Measurements from ENCODE around the gene RNF224. TPM values are rescaled to one million over a fixed set of nuclear protein-coding genes. Genes with fewer than 3 reads are reported as not detected.

The RNF224 gene
- total and polyA plus RNA-seq, 4 donors = not detected

DNA sequence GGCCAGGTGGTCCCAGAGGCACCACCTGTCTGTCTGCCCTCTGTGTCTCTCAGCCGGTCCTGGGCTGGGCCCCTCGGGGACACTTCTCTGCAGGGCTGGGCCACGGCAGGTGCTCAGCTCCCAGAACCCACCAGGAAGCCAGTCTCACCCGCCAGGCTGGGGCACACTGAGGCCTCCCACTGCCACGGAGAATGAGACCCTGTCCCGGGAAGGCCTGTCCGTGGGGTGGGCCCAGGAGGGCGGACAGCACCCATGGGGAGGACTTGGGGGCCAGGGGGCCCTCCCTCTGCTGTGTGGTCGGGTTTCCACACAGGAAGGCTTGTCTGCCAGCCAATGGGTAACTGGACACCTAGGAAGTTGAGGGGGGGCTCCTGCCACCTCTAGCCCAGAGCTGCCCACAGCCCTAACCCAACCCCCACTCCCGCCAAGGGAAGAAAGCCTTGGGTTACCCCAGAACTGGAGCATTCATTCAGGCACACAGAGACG lies 9.7 kb downstream of the RNF224 start:
- no peak overlapping the region for H3K4me3 ChIP-seq (ENCODE audit: low read depth in 1 of 3, low read length in 3 of 3)
- no peak for TF ChIP-seq FOXA1 (IDR thresholded peaks at IDR 0.05)
- no peak for TF ChIP-seq TAF1 (conservative IDR thresholded peaks at IDR 0.05)
- TF ChIP-seq GABPA (IDR thresholded peaks at IDR 0.05 in 1 of 2, conservative IDR thresholded peaks at IDR 0.05 in 1 of 2) = no peak
- TF ChIP-seq MAX (IDR thresholded peaks at IDR 0.05) = no peak
- no peak for TF ChIP-seq EGR1 (IDR thresholded peaks at IDR 0.05; ENCODE audit: low read depth in 2 of 2)
- TF ChIP-seq, protein P1, sequence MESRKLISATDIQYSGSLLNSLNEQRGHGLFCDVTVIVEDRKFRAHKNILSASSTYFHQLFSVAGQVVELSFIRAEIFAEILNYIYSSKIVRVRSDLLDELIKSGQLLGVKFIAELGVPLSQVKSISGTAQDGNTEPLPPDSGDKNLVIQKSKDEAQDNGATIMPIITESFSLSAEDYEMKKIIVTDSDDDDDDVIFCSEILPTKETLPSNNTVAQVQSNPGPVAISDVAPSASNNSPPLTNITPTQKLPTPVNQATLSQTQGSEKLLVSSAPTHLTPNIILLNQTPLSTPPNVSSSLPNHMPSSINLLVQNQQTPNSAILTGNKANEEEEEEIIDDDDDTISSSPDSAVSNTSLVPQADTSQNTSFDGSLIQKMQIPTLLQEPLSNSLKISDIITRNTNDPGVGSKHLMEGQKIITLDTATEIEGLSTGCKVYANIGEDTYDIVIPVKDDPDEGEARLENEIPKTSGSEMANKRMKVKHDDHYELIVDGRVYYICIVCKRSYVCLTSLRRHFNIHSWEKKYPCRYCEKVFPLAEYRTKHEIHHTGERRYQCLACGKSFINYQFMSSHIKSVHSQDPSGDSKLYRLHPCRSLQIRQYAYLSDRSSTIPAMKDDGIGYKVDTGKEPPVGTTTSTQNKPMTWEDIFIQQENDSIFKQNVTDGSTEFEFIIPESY (IDR thresholded peaks at IDR 0.05) = no peak
- TF ChIP-seq, protein P2, sequence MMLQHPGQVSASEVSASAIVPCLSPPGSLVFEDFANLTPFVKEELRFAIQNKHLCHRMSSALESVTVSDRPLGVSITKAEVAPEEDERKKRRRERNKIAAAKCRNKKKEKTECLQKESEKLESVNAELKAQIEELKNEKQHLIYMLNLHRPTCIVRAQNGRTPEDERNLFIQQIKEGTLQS (IDR thresholded peaks at IDR 0.05) = no peak
- peaks cover 5 to 28% (median 10%) of the 10 kb centered on the region in 4 donors for H3K4me1 ChIP-seq (ENCODE audit: control insufficient read depth in 4 of 4, insufficient read depth in 4 of 4, low read length in 3 of 4)
- H3K27ac ChIP-seq (ENCODE audit: low read depth in 1 of 2, low read length in 2 of 2) = no peak overlapping the region
- H3K9ac ChIP-seq (ENCODE audit: low read depth in 1 of 2, low read length in 2 of 2) = no peak overlapping the region
- H3K9me3 ChIP-seq (ENCODE audit: control insufficient read depth in 4 of 4, low read length in 3 of 4) = no peaks in the 10 kb centered on the region
- DNase-seq (ENCODE audit: low spot score) = no peak
- WGBS = 51% methylated on average over 11 of the region's 11 CpGs
- H3K36me3 ChIP-seq (ENCODE audit: control insufficient read depth in 4 of 4, insufficient read depth in 3 of 4, low read depth in 1 of 4, low read length in 3 of 4) = no peaks in the 10 kb centered on the region
- H3K27me3 ChIP-seq (ENCODE audit: control insufficient read depth in 4 of 4, insufficient read depth in 4 of 4, low read length in 3 of 4) = no peaks in the 10 kb centered on the region

DNA sequence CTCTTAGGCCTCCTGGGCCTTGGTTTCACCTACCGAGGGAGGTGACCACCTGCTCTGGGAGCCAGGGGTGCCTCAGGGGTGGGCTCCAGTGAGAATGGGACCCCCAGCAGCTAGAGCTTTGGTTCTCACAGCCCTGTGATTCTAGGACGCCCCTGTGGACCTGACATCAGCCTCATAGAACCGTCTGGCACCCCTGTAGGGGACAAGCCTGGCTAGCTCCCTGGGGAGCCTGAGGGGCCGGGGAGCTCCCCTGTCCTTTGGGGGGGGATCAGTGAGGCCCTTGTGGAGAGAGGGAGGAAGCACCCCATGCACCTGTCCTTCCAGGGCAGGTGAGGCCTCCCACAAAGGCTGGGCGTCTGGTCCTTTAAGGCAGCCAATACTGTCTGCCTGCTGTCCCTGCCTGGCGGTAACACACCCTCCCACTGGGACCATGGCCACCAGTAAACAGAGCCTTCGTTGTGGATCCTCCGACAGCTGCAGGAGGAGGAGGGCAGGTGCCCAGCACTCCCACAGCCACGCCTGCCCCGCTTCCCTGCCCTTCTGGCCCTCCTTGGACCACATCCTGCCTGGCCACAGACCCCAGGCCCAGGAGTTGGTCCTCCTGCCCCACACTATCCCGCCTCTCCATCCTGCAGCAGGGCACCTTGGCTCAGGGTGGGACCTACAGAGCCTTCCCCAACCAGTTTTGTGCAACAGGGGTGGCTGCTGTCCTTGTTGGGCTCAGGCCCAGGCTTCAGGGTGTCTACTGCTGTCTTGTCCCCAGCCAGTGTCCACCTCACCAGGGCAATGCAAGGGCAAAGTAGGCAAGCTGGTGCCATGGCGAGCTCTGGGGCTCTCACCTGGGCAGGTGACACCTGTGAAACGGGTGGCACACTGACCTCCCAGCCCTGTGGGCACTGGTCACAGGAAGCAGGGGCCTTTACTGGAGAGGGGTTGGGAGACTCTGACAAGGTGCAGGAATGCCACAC lies 10.7 kb downstream of the RNF224 start:
- Histone ChIP-seq H3K9ac (ENCODE audit: low read depth in 1 of 2, low read length in 2 of 2) (no peak overlapping the region), H3K27me3 (ENCODE audit: control insufficient read depth in 4 of 4, insufficient read depth in 4 of 4, low read length in 3 of 4) (no peaks in the 10 kb centered on the region), H3K36me3 (ENCODE audit: control insufficient read depth in 4 of 4, insufficient read depth in 3 of 4, low read depth in 1 of 4, low read length in 3 of 4) (peaks cover 0 to 5% (median 3%) of the 10 kb centered on the region in 4 donors), H3K27ac (ENCODE audit: low read depth in 1 of 2, low read length in 2 of 2) (no peak overlapping the region), H3K4me1 (ENCODE audit: control insufficient read depth in 4 of 4, insufficient read depth in 4 of 4, low read length in 3 of 4) (peaks cover 8 to 39% (median 19%) of the 10 kb centered on the region in 4 donors), H3K4me3 (ENCODE audit: low read depth in 1 of 3, low read length in 3 of 3) (no peak overlapping the region), H3K9me3 (ENCODE audit: control insufficient read depth in 4 of 4, low read length in 3 of 4) (no peaks in the 10 kb centered on the region)
- no peak for DNase-seq (ENCODE audit: low spot score)
- WGBS = 68% methylated on average over 13 of the region's 13 CpGs
- TF ChIP-seq FOXA1 (IDR thresholded peaks at IDR 0.05) = no peak
- TF ChIP-seq, protein P1 (IDR thresholded peaks at IDR 0.05) = no peak
- TF ChIP-seq RXRA (IDR thresholded peaks at IDR 0.05) = no peak
- no peak for TF ChIP-seq NR2F2 (IDR thresholded peaks at IDR 0.05)
- no peak for TF ChIP-seq EGR1 (IDR thresholded peaks at IDR 0.05; ENCODE audit: low read depth in 2 of 2)
- TF ChIP-seq FOXA2 (IDR thresholded peaks at IDR 0.05) = no peak
- TF ChIP-seq SP1 (IDR thresholded peaks at IDR 0.05) = no peak
- no peak for TF ChIP-seq RAD21 (IDR thresholded peaks at IDR 0.05)
- TF ChIP-seq CTCF (IDR thresholded peaks at IDR 0.05; ENCODE audit: low read depth, low read length, missing input control) = no peak
- TF ChIP-seq, protein P2 (IDR thresholded peaks at IDR 0.05) = no peak
- no peak for TF ChIP-seq HNF4A (conservative IDR thresholded peaks at IDR 0.05)
- no peak for TF ChIP-seq TAF1 (conservative IDR thresholded peaks at IDR 0.05)
- TF ChIP-seq, protein P3, sequence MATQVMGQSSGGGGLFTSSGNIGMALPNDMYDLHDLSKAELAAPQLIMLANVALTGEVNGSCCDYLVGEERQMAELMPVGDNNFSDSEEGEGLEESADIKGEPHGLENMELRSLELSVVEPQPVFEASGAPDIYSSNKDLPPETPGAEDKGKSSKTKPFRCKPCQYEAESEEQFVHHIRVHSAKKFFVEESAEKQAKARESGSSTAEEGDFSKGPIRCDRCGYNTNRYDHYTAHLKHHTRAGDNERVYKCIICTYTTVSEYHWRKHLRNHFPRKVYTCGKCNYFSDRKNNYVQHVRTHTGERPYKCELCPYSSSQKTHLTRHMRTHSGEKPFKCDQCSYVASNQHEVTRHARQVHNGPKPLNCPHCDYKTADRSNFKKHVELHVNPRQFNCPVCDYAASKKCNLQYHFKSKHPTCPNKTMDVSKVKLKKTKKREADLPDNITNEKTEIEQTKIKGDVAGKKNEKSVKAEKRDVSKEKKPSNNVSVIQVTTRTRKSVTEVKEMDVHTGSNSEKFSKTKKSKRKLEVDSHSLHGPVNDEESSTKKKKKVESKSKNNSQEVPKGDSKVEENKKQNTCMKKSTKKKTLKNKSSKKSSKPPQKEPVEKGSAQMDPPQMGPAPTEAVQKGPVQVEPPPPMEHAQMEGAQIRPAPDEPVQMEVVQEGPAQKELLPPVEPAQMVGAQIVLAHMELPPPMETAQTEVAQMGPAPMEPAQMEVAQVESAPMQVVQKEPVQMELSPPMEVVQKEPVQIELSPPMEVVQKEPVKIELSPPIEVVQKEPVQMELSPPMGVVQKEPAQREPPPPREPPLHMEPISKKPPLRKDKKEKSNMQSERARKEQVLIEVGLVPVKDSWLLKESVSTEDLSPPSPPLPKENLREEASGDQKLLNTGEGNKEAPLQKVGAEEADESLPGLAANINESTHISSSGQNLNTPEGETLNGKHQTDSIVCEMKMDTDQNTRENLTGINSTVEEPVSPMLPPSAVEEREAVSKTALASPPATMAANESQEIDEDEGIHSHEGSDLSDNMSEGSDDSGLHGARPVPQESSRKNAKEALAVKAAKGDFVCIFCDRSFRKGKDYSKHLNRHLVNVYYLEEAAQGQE (IDR thresholded peaks at IDR 0.05) = no peak
- TF ChIP-seq YY1 (IDR thresholded peaks at IDR 0.05) = no peak
- no peak for TF ChIP-seq MAX (IDR thresholded peaks at IDR 0.05)
- TF ChIP-seq HNF4G (IDR thresholded peaks at IDR 0.05) = no peak
- no peak for TF ChIP-seq GABPA (IDR thresholded peaks at IDR 0.05 in 1 of 2, conservative IDR thresholded peaks at IDR 0.05 in 1 of 2)
- no peak for TF ChIP-seq JUND (IDR thresholded peaks at IDR 0.05)
